SHP77 (cell line): ENCODE data around the gene HMGXB3.

Experiments
- DNase-seq, 2 experiments: peaks; one replicate each; lab custom pipeline; 2025; lab: John Stamatoyannopoulos, UW

Gene HMGXB3

GRCh38 chr5:150052956-150053712 lies 52.6 kb downstream of the HMGXB3 start:
- DNase-seq = no peak

GRCh38 chr5:150053713-150054392 lies 53.3 kb downstream of the HMGXB3 start:
- no peak for DNase-seq

- no peak for DNase-seq
These were observed 54.0 kb downstream of the HMGXB3 start for GRCh38 chr5:150054569-150054968.

GRCh38 chr5:150055326-150056074 lies 55.0 kb downstream of the HMGXB3 start:
- no peak for DNase-seq

GRCh38 chr5:150056075-150056443 lies 55.5 kb downstream of the HMGXB3 start:
- DNase-seq = no peak

GRCh38 chr5:150057052-150057451 lies 56.5 kb downstream of the HMGXB3 start:
- no peak for DNase-seq

GRCh38 chr5:150057511-150057910 lies 57.0 kb downstream of the HMGXB3 start:
- no peak for DNase-seq

GRCh38 chr5:150057996-150058395 lies 57.5 kb downstream of the HMGXB3 start:
- no peak for DNase-seq

GRCh38 chr5:150058480-150059126 lies 58.1 kb downstream of the HMGXB3 start:
- DNase-seq = no peak

- DNase-seq = no peak
These were observed 59.1 kb downstream of the HMGXB3 start for GRCh38 chr5:150059623-150060022.

- no peak for DNase-seq
These were observed 59.9 kb downstream of the HMGXB3 start for GRCh38 chr5:150060471-150060870.

GRCh38 chr5:150061538-150061995 lies 61.0 kb downstream of the HMGXB3 start:
- no peak for DNase-seq

GRCh38 chr5:150062216-150062922 lies 61.8 kb downstream of the HMGXB3 start:
- DNase-seq = no peak

GRCh38 chr5:150063638-150064037 lies 63.1 kb downstream of the HMGXB3 start:
- no peak for DNase-seq

- no peak for DNase-seq
These were observed 64.2 kb downstream of the HMGXB3 start for GRCh38 chr5:150064681-150065220.

- no peak for DNase-seq
These were observed 64.8 kb downstream of the HMGXB3 start for GRCh38 chr5:150065346-150065745.

GRCh38 chr5:150065886-150066285 lies 65.3 kb downstream of the HMGXB3 start:
- DNase-seq = no peak

- DNase-seq = no peak
These were observed 65.9 kb downstream of the HMGXB3 start for GRCh38 chr5:150066436-150066835.

- DNase-seq = no peak
These were observed 66.4 kb downstream of the HMGXB3 start for GRCh38 chr5:150066901-150067396.

GRCh38 chr5:150067405-150067960 lies 66.9 kb downstream of the HMGXB3 start:
- DNase-seq = no peak

GRCh38 chr5:150068071-150068470 lies 67.5 kb downstream of the HMGXB3 start:
- DNase-seq = no peak
